ENCODE data around the gene KLF11.

DNA sequence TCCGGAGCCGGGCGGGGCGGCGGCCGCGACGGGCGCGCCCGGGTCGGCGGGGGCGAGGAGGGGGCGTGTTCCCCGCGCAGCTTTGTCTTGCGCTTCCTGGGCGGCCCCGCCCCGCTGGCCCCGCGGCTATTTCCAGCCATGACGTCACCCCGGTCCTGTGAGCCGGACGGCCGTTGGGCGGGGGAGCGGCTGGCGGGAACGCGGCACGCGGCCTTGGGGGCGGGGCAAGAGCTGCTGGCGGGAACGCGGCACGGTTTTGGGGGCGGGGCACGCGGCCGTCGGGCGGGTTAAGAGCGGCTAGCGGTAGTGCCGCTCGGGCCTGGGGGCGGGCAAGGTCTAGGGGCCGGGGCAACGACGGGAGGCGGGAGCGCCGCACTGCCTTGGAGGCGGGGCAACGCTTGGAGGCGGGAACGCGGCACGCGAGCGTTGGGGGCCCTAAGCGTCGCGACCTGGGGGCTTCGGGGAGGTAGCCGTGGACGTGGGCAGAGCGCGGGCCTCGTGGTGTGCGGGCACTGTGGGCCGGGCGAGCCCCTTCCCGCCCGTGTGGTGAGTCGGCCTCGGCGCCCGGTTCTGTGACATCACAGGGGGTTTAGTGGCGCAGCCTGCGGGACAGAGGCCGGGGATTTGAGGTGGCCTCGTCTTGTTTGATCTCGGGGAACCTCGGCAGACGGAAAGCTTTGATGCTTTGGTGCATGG, 704 bp downstream of the KLF11 start:
- TF ChIP-seq, protein P1, sequence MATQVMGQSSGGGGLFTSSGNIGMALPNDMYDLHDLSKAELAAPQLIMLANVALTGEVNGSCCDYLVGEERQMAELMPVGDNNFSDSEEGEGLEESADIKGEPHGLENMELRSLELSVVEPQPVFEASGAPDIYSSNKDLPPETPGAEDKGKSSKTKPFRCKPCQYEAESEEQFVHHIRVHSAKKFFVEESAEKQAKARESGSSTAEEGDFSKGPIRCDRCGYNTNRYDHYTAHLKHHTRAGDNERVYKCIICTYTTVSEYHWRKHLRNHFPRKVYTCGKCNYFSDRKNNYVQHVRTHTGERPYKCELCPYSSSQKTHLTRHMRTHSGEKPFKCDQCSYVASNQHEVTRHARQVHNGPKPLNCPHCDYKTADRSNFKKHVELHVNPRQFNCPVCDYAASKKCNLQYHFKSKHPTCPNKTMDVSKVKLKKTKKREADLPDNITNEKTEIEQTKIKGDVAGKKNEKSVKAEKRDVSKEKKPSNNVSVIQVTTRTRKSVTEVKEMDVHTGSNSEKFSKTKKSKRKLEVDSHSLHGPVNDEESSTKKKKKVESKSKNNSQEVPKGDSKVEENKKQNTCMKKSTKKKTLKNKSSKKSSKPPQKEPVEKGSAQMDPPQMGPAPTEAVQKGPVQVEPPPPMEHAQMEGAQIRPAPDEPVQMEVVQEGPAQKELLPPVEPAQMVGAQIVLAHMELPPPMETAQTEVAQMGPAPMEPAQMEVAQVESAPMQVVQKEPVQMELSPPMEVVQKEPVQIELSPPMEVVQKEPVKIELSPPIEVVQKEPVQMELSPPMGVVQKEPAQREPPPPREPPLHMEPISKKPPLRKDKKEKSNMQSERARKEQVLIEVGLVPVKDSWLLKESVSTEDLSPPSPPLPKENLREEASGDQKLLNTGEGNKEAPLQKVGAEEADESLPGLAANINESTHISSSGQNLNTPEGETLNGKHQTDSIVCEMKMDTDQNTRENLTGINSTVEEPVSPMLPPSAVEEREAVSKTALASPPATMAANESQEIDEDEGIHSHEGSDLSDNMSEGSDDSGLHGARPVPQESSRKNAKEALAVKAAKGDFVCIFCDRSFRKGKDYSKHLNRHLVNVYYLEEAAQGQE (IDR thresholded peaks at IDR 0.05; ENCODE audit: borderline replicate concordance), result no peak
- TF ChIP-seq, protein P2, sequence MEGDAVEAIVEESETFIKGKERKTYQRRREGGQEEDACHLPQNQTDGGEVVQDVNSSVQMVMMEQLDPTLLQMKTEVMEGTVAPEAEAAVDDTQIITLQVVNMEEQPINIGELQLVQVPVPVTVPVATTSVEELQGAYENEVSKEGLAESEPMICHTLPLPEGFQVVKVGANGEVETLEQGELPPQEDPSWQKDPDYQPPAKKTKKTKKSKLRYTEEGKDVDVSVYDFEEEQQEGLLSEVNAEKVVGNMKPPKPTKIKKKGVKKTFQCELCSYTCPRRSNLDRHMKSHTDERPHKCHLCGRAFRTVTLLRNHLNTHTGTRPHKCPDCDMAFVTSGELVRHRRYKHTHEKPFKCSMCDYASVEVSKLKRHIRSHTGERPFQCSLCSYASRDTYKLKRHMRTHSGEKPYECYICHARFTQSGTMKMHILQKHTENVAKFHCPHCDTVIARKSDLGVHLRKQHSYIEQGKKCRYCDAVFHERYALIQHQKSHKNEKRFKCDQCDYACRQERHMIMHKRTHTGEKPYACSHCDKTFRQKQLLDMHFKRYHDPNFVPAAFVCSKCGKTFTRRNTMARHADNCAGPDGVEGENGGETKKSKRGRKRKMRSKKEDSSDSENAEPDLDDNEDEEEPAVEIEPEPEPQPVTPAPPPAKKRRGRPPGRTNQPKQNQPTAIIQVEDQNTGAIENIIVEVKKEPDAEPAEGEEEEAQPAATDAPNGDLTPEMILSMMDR (IDR thresholded peaks at IDR 0.05; ENCODE audit: poor library complexity, severe bottlenecking), result no peak
- TF ChIP-seq EP300 (conservative IDR thresholded peaks at IDR 0.05; ENCODE audit: poor library complexity, severe bottlenecking) (no peak), EZH2 (IDR thresholded peaks at IDR 0.05; ENCODE audit: borderline replicate concordance, insufficient read depth, low read length, poor library complexity, severe bottlenecking) (no peak), TAF1 (IDR thresholded peaks at IDR 0.05; ENCODE audit: low read depth) (no peak)
